ENCODE results near the gene OGFOD1. TPM values are rescaled to one million over a fixed set of nuclear protein-coding genes. Genes with fewer than 3 reads are reported as not detected.

The OGFOD1 gene
- total and polyA plus RNA-seq, 2 experiments from 2014 or later, result 74.5 to 76.3 TPM

DNA sequence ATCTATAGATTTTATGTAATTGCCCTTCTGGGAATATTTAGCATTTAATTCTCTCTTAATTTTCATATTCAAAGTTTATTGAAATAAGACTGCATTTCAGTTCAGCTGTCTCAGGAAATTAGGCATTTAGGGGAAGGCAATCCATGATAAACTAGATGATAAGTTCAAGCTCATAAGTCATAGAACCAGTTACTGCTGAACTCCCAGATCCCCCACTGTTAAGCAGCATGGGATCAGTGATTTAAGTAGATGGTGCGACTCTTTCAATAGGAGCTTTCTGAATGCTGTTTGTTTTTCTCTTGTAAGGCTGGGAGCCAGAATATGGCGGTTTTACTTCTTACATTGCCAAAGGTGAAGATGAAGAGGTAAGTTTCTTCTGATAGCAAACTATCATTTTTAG lies 23.8 kb downstream of the OGFOD1 start:
- Histone ChIP-seq H4K20me1 (replicated peaks; ENCODE audit: insufficient read depth) (peaks cover 6% of the 10 kb centered on the region), H3K79me2 (replicated peaks; ENCODE audit: insufficient read depth) (no peaks in the 10 kb centered on the region), H3K27me3 (ENCODE audit: insufficient read depth) (no peaks in the 10 kb centered on the region), H3K4me1 (ENCODE audit: insufficient read depth) (no peaks in the 10 kb centered on the region; the same call in 1 of the 2 replicates), H3K4me2 (no peak overlapping the region), H3K27ac (ENCODE audit: low read depth) (no peak overlapping the region), H2AFZ (no peak overlapping the region), H3K9me2 (ENCODE audit: insufficient read depth) (no peaks in the 10 kb centered on the region), H3F3A (replicated peaks; ENCODE audit: low read depth) (0 out of 2 replicates have a peak, but pooled peaks cover 4% of the 10 kb centered on the region), H3K36me3 (ENCODE audit: insufficient read depth) (peaks cover 60% of the 10 kb centered on the region), H3K4me3 (no peak overlapping the region)
- peaks cover 9% of the 10 kb centered on the region; the same call in 2 of the 3 replicates for H3K4me1 Mint-ChIP-seq
- TF ChIP-seq, protein P1, sequence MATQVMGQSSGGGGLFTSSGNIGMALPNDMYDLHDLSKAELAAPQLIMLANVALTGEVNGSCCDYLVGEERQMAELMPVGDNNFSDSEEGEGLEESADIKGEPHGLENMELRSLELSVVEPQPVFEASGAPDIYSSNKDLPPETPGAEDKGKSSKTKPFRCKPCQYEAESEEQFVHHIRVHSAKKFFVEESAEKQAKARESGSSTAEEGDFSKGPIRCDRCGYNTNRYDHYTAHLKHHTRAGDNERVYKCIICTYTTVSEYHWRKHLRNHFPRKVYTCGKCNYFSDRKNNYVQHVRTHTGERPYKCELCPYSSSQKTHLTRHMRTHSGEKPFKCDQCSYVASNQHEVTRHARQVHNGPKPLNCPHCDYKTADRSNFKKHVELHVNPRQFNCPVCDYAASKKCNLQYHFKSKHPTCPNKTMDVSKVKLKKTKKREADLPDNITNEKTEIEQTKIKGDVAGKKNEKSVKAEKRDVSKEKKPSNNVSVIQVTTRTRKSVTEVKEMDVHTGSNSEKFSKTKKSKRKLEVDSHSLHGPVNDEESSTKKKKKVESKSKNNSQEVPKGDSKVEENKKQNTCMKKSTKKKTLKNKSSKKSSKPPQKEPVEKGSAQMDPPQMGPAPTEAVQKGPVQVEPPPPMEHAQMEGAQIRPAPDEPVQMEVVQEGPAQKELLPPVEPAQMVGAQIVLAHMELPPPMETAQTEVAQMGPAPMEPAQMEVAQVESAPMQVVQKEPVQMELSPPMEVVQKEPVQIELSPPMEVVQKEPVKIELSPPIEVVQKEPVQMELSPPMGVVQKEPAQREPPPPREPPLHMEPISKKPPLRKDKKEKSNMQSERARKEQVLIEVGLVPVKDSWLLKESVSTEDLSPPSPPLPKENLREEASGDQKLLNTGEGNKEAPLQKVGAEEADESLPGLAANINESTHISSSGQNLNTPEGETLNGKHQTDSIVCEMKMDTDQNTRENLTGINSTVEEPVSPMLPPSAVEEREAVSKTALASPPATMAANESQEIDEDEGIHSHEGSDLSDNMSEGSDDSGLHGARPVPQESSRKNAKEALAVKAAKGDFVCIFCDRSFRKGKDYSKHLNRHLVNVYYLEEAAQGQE (IDR thresholded peaks at IDR 0.05; ENCODE audit: unreplicated experiment), result no peak
- TF ChIP-seq STAT1 (IDR thresholded peaks at IDR 0.05; ENCODE audit: unreplicated experiment), result no peak
- TF ChIP-seq POLR2AphosphoS5 (IDR thresholded peaks at IDR 0.05; ENCODE audit: low read depth), result no peak
- TF ChIP-seq EZH2 (IDR thresholded peaks at IDR 0.05; ENCODE audit: low read depth, unreplicated experiment), result no peak
- TF ChIP-seq, protein P2, sequence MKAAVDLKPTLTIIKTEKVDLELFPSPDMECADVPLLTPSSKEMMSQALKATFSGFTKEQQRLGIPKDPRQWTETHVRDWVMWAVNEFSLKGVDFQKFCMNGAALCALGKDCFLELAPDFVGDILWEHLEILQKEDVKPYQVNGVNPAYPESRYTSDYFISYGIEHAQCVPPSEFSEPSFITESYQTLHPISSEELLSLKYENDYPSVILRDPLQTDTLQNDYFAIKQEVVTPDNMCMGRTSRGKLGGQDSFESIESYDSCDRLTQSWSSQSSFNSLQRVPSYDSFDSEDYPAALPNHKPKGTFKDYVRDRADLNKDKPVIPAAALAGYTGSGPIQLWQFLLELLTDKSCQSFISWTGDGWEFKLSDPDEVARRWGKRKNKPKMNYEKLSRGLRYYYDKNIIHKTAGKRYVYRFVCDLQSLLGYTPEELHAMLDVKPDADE (IDR thresholded peaks at IDR 0.05), result no peak
- no peak for TF ChIP-seq NANOG (IDR thresholded peaks at IDR 0.05; ENCODE audit: borderline replicate concordance)
- TF ChIP-seq JUNB (IDR thresholded peaks at IDR 0.05; ENCODE audit: unreplicated experiment), result no peak
- no peak for TF ChIP-seq ZNF462 (CRISPR knock-in tag; IDR thresholded peaks at IDR 0.05)
- TF ChIP-seq ZNF331 (CRISPR knock-in tag; IDR thresholded peaks at IDR 0.05; ENCODE audit: low read depth), result no peak
- TF ChIP-seq, protein P3, sequence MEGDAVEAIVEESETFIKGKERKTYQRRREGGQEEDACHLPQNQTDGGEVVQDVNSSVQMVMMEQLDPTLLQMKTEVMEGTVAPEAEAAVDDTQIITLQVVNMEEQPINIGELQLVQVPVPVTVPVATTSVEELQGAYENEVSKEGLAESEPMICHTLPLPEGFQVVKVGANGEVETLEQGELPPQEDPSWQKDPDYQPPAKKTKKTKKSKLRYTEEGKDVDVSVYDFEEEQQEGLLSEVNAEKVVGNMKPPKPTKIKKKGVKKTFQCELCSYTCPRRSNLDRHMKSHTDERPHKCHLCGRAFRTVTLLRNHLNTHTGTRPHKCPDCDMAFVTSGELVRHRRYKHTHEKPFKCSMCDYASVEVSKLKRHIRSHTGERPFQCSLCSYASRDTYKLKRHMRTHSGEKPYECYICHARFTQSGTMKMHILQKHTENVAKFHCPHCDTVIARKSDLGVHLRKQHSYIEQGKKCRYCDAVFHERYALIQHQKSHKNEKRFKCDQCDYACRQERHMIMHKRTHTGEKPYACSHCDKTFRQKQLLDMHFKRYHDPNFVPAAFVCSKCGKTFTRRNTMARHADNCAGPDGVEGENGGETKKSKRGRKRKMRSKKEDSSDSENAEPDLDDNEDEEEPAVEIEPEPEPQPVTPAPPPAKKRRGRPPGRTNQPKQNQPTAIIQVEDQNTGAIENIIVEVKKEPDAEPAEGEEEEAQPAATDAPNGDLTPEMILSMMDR (conservative IDR thresholded peaks at IDR 0.05; ENCODE audit: low read depth in 2 of 2), result no peak
- TF ChIP-seq CREB1 (CRISPR knock-in tag; IDR thresholded peaks at IDR 0.05; ENCODE audit: low read depth), result no peak
- no peak for TF ChIP-seq EZH2phosphoT487 (IDR thresholded peaks at IDR 0.05; ENCODE audit: unreplicated experiment)
- TF ChIP-seq ZNF114 (CRISPR knock-in tag; IDR thresholded peaks at IDR 0.05), result no peak
- no peaks in the 10 kb centered on the region for H3K9me3 Mint-ChIP-seq
- DNase-seq (ENCODE audit: low spot score) (no peak), ATAC-seq (peak; percentile 39; the same call in 2 of the 3 replicates)
- H3K4me3 Mint-ChIP-seq, result no peak overlapping the region
- H3K36me3 Mint-ChIP-seq (ENCODE audit: low read depth), result peaks cover 74% of the 10 kb centered on the region
- no peak overlapping the region; the same call in 1 of the 2 replicates for H3K27ac Mint-ChIP-seq
- H3K27me3 Mint-ChIP-seq (ENCODE audit: insufficient read depth, low read depth, poor library complexity), result no peaks in the 10 kb centered on the region
